ENCODE data around the gene ZFP57. TPM values are rescaled to one million over a fixed set of nuclear protein-coding genes. Genes with fewer than 3 reads are reported as not detected.

The ZFP57 gene
- total RNA-seq, 1 experiment from 2014 or later: not detected

DNA sequence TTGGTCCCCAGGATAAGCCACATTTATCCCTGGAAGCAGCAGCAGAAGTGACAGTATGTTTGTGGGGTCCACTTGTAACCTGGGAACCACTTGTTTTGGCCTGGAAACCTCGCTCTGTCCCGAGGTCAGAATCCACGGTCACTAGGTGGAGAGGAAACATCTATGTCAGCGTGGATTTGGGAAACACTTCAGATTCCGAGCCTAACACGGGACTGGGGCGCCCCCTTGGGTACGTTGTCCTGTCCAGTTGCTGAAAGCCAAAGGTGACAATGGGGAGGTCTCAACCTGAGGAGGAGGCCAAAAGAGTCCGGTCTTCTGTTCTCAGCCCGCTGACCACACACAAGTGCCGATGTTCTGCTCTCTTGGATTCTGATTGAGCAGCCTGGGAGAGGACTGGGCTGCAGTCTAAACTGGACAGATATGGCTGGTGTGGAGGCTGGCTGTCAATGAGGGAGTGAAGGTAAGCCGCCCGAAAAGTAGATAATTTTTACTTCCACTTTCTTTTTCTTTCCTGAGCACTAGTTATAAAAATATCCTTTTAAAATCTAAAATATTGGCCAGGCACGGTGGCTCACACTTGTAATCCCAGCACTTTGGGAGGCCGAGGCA, 4.9 kb upstream of the ZFP57 start:
- DNase-seq: no peak
- H3K79me2 ChIP-seq (ENCODE audit: low read length): no peaks in the 10 kb centered on the region
- H3K4me1 ChIP-seq (ENCODE audit: insufficient read depth, low read length): no peaks in the 10 kb centered on the region
- TF ChIP-seq EZH2 (IDR thresholded peaks at IDR 0.05; ENCODE audit: low read length, unreplicated experiment): no peak
- TF ChIP-seq, protein P1, sequence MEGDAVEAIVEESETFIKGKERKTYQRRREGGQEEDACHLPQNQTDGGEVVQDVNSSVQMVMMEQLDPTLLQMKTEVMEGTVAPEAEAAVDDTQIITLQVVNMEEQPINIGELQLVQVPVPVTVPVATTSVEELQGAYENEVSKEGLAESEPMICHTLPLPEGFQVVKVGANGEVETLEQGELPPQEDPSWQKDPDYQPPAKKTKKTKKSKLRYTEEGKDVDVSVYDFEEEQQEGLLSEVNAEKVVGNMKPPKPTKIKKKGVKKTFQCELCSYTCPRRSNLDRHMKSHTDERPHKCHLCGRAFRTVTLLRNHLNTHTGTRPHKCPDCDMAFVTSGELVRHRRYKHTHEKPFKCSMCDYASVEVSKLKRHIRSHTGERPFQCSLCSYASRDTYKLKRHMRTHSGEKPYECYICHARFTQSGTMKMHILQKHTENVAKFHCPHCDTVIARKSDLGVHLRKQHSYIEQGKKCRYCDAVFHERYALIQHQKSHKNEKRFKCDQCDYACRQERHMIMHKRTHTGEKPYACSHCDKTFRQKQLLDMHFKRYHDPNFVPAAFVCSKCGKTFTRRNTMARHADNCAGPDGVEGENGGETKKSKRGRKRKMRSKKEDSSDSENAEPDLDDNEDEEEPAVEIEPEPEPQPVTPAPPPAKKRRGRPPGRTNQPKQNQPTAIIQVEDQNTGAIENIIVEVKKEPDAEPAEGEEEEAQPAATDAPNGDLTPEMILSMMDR (conservative IDR thresholded peaks at IDR 0.05; ENCODE audit: low read depth, low read length): peak; percentile 37
- no peaks in the 10 kb centered on the region for H3F3A ChIP-seq (ENCODE audit: low read length, unreplicated experiment)
- no peak overlapping the region for H3K9ac ChIP-seq (ENCODE audit: low read length)
- no TSS peak for BruUV-seq (replicated peaks)
- H2AFZ ChIP-seq (ENCODE audit: low read length): no peak overlapping the region
- no peaks in the 10 kb centered on the region for H3K36me3 ChIP-seq (ENCODE audit: low read depth, low read length)
- no peaks in the 10 kb centered on the region for H3K9me3 ChIP-seq (ENCODE audit: low read length)
- no peaks in the 10 kb centered on the region for H3K9me2 ChIP-seq (replicated peaks; ENCODE audit: low read length)
- no peak overlapping the region for H3K27ac ChIP-seq (ENCODE audit: low read length)
- no peaks in the 10 kb centered on the region for H4K20me1 ChIP-seq (ENCODE audit: low read length)
- H3K27me3 ChIP-seq (ENCODE audit: low read length): no peaks in the 10 kb centered on the region
- POLR2A ChIA-PET (ENCODE audit: unreplicated experiment): no interaction called here
- no peak overlapping the region for H3K4me3 ChIP-seq (ENCODE audit: low read length)
- CTCF ChIA-PET: no interaction called here
- intact Hi-C loops (cut with micrococcal nuclease): no loop called here
- ATAC-seq: no peak
- H3K4me2 ChIP-seq (ENCODE audit: low read length): no peak overlapping the region

DNA sequence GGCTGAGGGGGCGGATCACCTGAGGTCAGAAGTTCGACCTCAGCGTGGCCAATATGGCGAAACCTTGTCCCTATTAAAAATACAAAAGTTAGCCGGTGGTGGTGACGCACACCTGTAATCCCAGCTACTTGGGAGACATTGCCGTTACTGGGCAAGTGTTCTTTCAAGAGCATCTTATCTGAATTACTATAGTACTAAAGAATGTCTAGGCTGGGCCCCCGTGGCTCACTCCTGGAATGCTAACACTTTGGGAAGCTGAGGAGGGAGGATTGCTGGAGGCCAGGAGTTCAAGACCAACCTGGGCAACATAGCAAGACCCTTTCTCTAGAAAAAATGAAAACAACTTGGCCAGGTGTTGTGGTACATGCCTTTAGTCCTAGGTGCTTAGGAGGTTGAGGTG, 859 bp upstream of the ZFP57 start:
- BruUV-seq (replicated peaks): no TSS peak
- peaks cover 16% of the 10 kb centered on the region for H3K4me1 ChIP-seq (ENCODE audit: insufficient read depth, low read length)
- TF ChIP-seq EZH2phosphoT487 (IDR thresholded peaks at IDR 0.05; ENCODE audit: borderline replicate concordance, low read length): no peak
- no peak for TF ChIP-seq EZH2 (IDR thresholded peaks at IDR 0.05; ENCODE audit: low read length, unreplicated experiment)
- TF ChIP-seq, protein P1 (conservative IDR thresholded peaks at IDR 0.05; ENCODE audit: low read depth, low read length): no peak
- no peaks in the 10 kb centered on the region for H3K9me2 ChIP-seq (replicated peaks; ENCODE audit: low read length)
- ATAC-seq (no peak), DNase-seq (no peak)
- no peaks in the 10 kb centered on the region for H3K36me3 ChIP-seq (ENCODE audit: low read depth, low read length)
- ChIA-PET POLR2A (ENCODE audit: unreplicated experiment) (interaction anchor here (0.5 kb wide), 1 partner anchor 267 kb away, joined by 5 read pairs; no protein-coding TSS in a partner anchor), CTCF (no interaction called here)
- intact Hi-C loops (cut with micrococcal nuclease): no loop called here
- no peaks in the 10 kb centered on the region for H4K20me1 ChIP-seq (ENCODE audit: low read length)
- H3K9ac ChIP-seq (ENCODE audit: low read length): no peak overlapping the region
- no peak overlapping the region for H2AFZ ChIP-seq (ENCODE audit: low read length)
- H3K27ac ChIP-seq (ENCODE audit: low read length): no peak overlapping the region
- H3K27me3 ChIP-seq (ENCODE audit: low read length): no peaks in the 10 kb centered on the region
- no peaks in the 10 kb centered on the region for H3K79me2 ChIP-seq (ENCODE audit: low read length)
- H3K4me3 ChIP-seq (ENCODE audit: low read length): no peak overlapping the region
- no peaks in the 10 kb centered on the region for H3F3A ChIP-seq (ENCODE audit: low read length, unreplicated experiment)
- H3K9me3 ChIP-seq (ENCODE audit: low read length): no peaks in the 10 kb centered on the region
- H3K4me2 ChIP-seq (ENCODE audit: low read length): no peak overlapping the region

DNA sequence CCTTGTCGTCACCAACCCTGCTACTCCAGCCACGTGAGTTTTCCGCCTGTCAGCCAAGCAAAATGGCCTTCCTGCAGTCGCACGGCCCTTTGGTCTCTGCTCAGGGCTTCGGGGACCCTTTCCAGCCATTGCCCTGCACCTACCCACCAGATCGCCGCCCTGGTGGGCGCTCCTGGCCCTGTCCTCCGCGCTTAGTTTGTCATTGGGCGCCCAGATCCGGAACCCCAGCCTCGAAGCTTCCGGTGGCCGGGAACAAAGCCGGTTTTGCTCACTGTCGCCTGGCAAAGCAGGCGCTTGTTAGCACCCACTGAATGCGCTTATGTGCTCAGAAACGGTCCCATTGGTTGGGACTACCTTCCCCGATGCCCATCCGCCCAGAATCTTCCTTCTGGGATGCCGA, 536 bp downstream of the ZFP57 start:
- Histone ChIP-seq H3K36me3 (ENCODE audit: low read depth, low read length) (no peaks in the 10 kb centered on the region), H3K9ac (ENCODE audit: low read length) (no peak overlapping the region), H3K9me2 (replicated peaks; ENCODE audit: low read length) (no peaks in the 10 kb centered on the region), H4K20me1 (ENCODE audit: low read length) (no peaks in the 10 kb centered on the region), H3K79me2 (ENCODE audit: low read length) (no peaks in the 10 kb centered on the region), H3F3A (ENCODE audit: low read length, unreplicated experiment) (no peaks in the 10 kb centered on the region), H3K9me3 (ENCODE audit: low read length) (no peaks in the 10 kb centered on the region), H3K4me2 (ENCODE audit: low read length) (no peak overlapping the region), H2AFZ (ENCODE audit: low read length) (no peak overlapping the region), H3K27ac (ENCODE audit: low read length) (no peak overlapping the region), H3K4me3 (ENCODE audit: low read length) (no peak overlapping the region), H3K4me1 (ENCODE audit: insufficient read depth, low read length) (peaks cover 16% of the 10 kb centered on the region), H3K27me3 (ENCODE audit: low read length) (no peaks in the 10 kb centered on the region)
- CTCF ChIA-PET: no interaction called here
- TF ChIP-seq EZH2phosphoT487 (IDR thresholded peaks at IDR 0.05; ENCODE audit: borderline replicate concordance, low read length): no peak
- TF ChIP-seq, protein P1 (conservative IDR thresholded peaks at IDR 0.05; ENCODE audit: low read depth, low read length): no peak
- no peak for TF ChIP-seq EZH2 (IDR thresholded peaks at IDR 0.05; ENCODE audit: low read length, unreplicated experiment)
- no TSS peak for BruUV-seq (replicated peaks)
- POLR2A ChIA-PET (ENCODE audit: unreplicated experiment): no interaction called here
- intact Hi-C loops (cut with micrococcal nuclease): no loop called here
- no peak for ATAC-seq
- DNase-seq: no peak
